A673 (cell line): ENCODE measurements around the gene FAM83F. TPM values are rescaled to one million over a fixed set of nuclear protein-coding genes. Genes with fewer than 3 reads are reported as not detected.

Experiments
- Bru-seq: library from RNA; stranded (reverse); fragments of 400-500 nt; gene quantifications from one replicate; lab custom pipeline; 2021; lab: Mats Ljungman, UMichigan
- BruChase-seq, 2 experiments: library from RNA; stranded (reverse); fragments of 400-500 nt; gene quantifications; one replicate each; lab custom pipeline; 2021; lab: Mats Ljungman, UMichigan
- BruUV-seq: library from RNA; stranded (reverse); fragments of 400-500 nt; replicated peaks from 2 replicates; lab custom pipeline; 2021; lab: Mats Ljungman, UMichigan
- CTCF ChIA-PET: fragments of 300-600 bp; sonication (Branson Sonifier 250); formaldehyde crosslinking; loops from one replicate; lab custom pipeline; 2022; ENCODE audit warnings: antibody characterized with exemption; lab: Charles Lee
- POLR2A ChIA-PET: fragments of 300-600 bp; sonication (Branson Sonifier 250); formaldehyde crosslinking; loops from one replicate; lab custom pipeline; 2022; ENCODE audit warnings: antibody characterized with exemption; ENCODE audit not compliant: low non-redundant PET; lab: Charles Lee
- DNase-seq: peaks from one replicate; pipeline ENCODE4 v3.0.0-alpha.2; 2015; ENCODE audit warnings: low spot score
- H3K27ac ChIP-seq: fragments of 200-600 bp; sonication (generic); 2 replicates; pipeline ENCODE4 v1.5.1; 2016; ENCODE audit warnings: mixed run types, low read depth, mild to moderate bottlenecking, mixed read lengths, antibody characterized with exemption, low read length; ENCODE audit not compliant: poor library complexity, severe bottlenecking
- H3K27me3 ChIP-seq: fragments of 200-600 bp; sonication (generic); replicated peaks from 2 replicates; pipeline ENCODE4 v1.6.1; 2017; ENCODE audit warnings: mixed run types, low read depth, mild to moderate bottlenecking, mixed read lengths, antibody characterized with exemption, low read length; ENCODE audit not compliant: insufficient read depth, poor library complexity
- H3K36me3 ChIP-seq: fragments of 200-600 bp; sonication (generic); 2 replicates; pipeline ENCODE4 v1.6.1; 2016; ENCODE audit warnings: mixed run types, mild to moderate bottlenecking, mixed read lengths, antibody characterized with exemption, low read length; ENCODE audit not compliant: insufficient read depth, poor library complexity, severe bottlenecking
- H3K4me1 ChIP-seq: fragments of 200-600 bp; sonication (generic); 2 replicates; pipeline ENCODE4 v1.6.1; 2017; ENCODE audit warnings: mixed run types, mild to moderate bottlenecking, mixed read lengths, antibody characterized with exemption, low read length; ENCODE audit not compliant: insufficient read depth, poor library complexity, severe bottlenecking
- H3K4me3 ChIP-seq: fragments of 200-600 bp; sonication (generic); 2 replicates; pipeline ENCODE4 v1.5.1; 2016; ENCODE audit warnings: low read depth, mixed run types, mild to moderate bottlenecking, mixed read lengths, low read length; ENCODE audit not compliant: poor library complexity, severe bottlenecking
- H3K9me3 ChIP-seq: fragments of 200-600 bp; sonication (generic); 2 replicates; pipeline ENCODE4 v1.6.1; 2016; ENCODE audit warnings: mixed run types, low read depth, mild to moderate bottlenecking, mixed read lengths, antibody characterized with exemption, low read length; ENCODE audit not compliant: poor library complexity, severe bottlenecking
- CTCF ChIP-seq: fragments of 300-800, 200-600 bp; sonication (generic); conservative IDR thresholded peaks from 2 replicates; pipeline ENCODE4 v1.5.1; 2017; ENCODE audit warnings: low read depth, mild to moderate bottlenecking, antibody characterized with exemption, low read length, moderate library complexity, mixed read lengths
- EZH2 ChIP-seq: fragments of 200-600 bp; sonication (generic); IDR thresholded peaks from 2 replicates; pipeline ENCODE4 v1.6.1; 2017; ENCODE audit warnings: borderline replicate concordance, low read depth, mild to moderate bottlenecking, mixed read lengths, antibody characterized with exemption, low read length; ENCODE audit not compliant: poor library complexity, severe bottlenecking
- intact Hi-C: fragments of 100-400 bp; cut with micrococcal nuclease; formaldehyde crosslinking; loops from one replicate; pipeline ENCODE4 v1.10.0; 2022; ENCODE audit not compliant: unreplicated experiment
- long read RNA-seq: library from polyadenylated mRNA; stranded (forward); transcript quantifications from one replicate; pipeline ENCODE4 v2.0.0, GENCODE V29; 2022
- total RNA-seq: library from RNA; stranded (reverse); gene quantifications from 2 replicates; pipeline ENCODE4 v1.2.3, GENCODE V29; 2021

Gene FAM83F
- total RNA-seq = not detected in 2 replicates
- Bru-seq, nascent RNA = not detected
- BruChase-seq, experiment 1, labeled RNA remaining after a 2-hour chase = not detected
- BruChase-seq, experiment 2, labeled RNA remaining after a 6-hour chase = percentile 2 among the genes with signal in this experiment
- long read RNA-seq = 0 reads

DNA sequence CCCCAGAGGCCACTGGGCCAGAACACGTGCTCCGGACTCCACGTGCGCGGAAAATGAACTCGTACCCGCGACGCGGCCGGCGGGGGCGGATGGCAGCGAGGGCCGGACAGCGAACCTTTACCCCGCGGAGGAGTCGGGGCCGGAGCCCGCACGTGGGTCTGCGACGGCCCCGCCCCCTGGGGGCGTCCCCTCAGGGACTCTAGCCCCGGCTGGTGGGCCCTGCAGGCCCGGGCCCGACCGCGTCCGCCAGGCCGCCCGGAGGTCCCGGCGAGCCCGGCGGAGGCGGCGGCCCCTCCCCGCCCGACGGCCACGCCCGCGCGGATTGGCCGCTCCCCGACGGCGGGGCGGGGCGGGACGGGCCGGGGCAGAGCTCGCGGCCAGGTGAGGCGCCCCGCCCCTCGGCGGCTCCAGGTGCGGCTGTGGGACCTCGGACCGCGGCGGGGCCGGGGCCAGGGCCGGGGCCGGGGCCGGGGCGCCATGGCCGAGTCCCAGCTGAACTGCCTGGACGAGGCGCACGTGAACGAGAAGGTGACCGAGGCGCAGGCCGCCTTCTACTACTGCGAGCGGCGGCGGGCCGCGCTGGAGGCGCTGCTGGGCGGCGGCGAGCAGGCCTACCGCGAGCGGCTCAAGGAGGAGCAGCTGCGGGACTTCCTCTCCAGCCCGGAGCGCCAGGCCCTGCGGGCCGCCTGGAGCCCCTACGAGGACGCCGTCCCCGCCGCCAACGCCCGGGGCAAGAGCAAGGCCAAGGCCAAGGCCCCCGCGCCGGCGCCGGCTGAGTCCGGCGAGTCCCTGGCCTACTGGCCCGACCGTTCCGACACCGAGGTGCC, at the start of gene FAM83F:
FAM83F (plus strand) TSS at position 389 of the 827 bp plus-strand sequence; CDS start at position 478, 89 bp downstream.
- POLR2A ChIA-PET = interaction anchor here (0.6 kb wide), 1 partner anchor 9 kb away, joined by 3 read pairs; no protein-coding TSS in a partner anchor
- Histone ChIP-seq H3K9me3 (no peaks in the 10 kb centered on the region), H3K4me3 (no peak within 1 kb of the TSS), H3K27me3 (no peaks in the 10 kb centered on the region), H3K4me1 (no peaks in the 10 kb centered on the region), H3K36me3 (no peaks in the 10 kb centered on the region), H3K27ac (no peak within 1 kb of the TSS)
- TF ChIP-seq CTCF (no peak), EZH2 (no peak)
- CTCF ChIA-PET = no interaction called here
- intact Hi-C loops = no loop called here
- DNase-seq = no peak
- no TSS peak for BruUV-seq

- Histone ChIP-seq H3K4me1 (no peaks in the 10 kb centered on the region), H3K9me3 (no peaks in the 10 kb centered on the region), H3K27ac (no peak overlapping the region), H3K36me3 (no peaks in the 10 kb centered on the region), H3K27me3 (no peaks in the 10 kb centered on the region), H3K4me3 (no peak overlapping the region)
- POLR2A ChIA-PET = no interaction called here
- CTCF ChIA-PET = no interaction called here
- intact Hi-C loops = no loop called here
- DNase-seq = no peak
- no peak for TF ChIP-seq CTCF
- no peak for TF ChIP-seq EZH2
- BruUV-seq = no TSS peak
Measured at GRCh38 chr22:39946126-39946502, 48.6 kb upstream of the FAM83F start.

- CTCF ChIA-PET = no interaction called here
- intact Hi-C loops = no loop called here
Measured at GRCh38 chr22:39946503-39947219, 48.1 kb upstream of the FAM83F start.

More at GRCh38 chr22:39946503-39947219, 48.1 kb upstream of the FAM83F start:
- Histone ChIP-seq H3K4me3 (no peak overlapping the region), H3K9me3 (no peaks in the 10 kb centered on the region), H3K27me3 (no peaks in the 10 kb centered on the region), H3K4me1 (no peaks in the 10 kb centered on the region), H3K27ac (no peak overlapping the region), H3K36me3 (no peaks in the 10 kb centered on the region)
- no peak for DNase-seq
- no TSS peak for BruUV-seq
- POLR2A ChIA-PET = no interaction called here
- no peak for TF ChIP-seq EZH2
- no peak for TF ChIP-seq CTCF
